H54 (cell line): ENCODE data around the gene HMBS.
"Not testable (repeated sequence)": the region's sequence is repeated elsewhere in the genome, so short reads cannot be mapped to it uniquely, and the experiment has no call there.

ENCODE experiments used
- DNase-seq: peaks from one replicate; pipeline ENCODE4 v3.0.0; 2011; ENCODE audit warnings: low spot score, mixed read lengths; ENCODE audit not compliant: insufficient read length
- FAIRE-seq: peaks from 3 replicates; lab custom pipeline; 2011; peaks lifted over from hg19 to GRCh38; lab: Jason Lieb, UNC
- POLR2A ChIP-seq: IDR thresholded peaks from 2 replicates; pipeline ENCODE4 v1.6.1; 2011; ENCODE audit warnings: low read depth, mild to moderate bottlenecking, low read length

HMBS gene

DNA sequence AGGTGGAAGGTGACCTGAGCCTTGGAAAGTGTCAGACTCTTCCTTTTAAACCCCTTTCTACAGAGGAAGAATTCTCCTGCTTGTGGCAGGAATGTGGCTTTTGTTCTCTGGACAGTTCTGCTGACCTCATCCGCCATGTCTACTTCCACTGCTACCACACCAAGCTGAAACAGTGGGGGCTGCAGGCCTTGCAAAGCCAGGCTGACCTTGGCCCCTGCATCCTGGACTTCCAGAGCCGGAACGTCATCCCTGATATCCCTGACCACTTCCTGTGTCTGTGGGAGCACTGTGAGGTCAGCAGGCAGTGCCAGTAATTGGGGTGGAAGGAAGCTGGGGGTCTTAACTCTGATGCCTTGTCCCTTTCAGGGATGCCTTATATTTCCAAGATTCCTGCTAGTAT, 46.0 kb downstream of the HMBS start:
- no peak for TF ChIP-seq POLR2A
- FAIRE-seq (no peak), DNase-seq (no peak)

DNA sequence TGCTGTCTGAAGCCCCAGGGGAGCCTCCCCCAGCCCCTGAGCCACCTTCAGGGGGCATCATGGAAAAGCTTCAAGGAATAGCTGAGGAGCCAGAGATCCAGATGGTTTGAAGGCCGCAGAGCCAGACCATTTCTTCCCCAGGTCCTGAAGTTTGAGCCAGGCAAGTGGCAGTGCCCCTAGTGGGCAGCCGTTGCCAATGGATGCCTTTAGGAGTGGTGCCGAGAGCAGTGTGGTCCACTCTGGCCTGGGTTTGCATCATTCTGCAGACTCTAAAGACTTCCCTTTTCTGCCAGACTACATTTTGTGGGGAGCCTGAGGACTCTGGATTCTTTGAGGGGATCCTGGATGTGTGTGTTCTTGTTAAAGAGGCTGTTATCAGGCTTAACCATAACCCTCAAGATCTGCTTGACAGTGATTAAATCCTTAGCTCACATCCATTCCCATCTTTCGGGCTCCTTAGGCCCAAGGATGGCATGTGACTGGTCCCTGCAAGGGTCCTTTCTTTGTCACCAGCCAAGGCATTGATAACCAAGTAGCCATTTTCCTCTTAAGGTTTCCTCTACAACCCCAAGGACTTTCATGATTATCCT, 49.8 kb downstream of the HMBS start:
- DNase-seq (no peak), FAIRE-seq (no peak)
- TF ChIP-seq POLR2A = no peak

GRCh38 chr11:119139276-119139675, 54.6 kb downstream of the HMBS start:
- not testable (repeated sequence) for FAIRE-seq

More at GRCh38 chr11:119139276-119139675, 54.6 kb downstream of the HMBS start:
- not testable (repeated sequence) for DNase-seq
